Panc1 (cell line): ENCODE results near the gene RHEB. TPM values are rescaled to one million over a fixed set of nuclear protein-coding genes. Genes with fewer than 3 reads are reported as not detected.

Source experiments
- ATAC-seq: fragments of 200-7000 bp; cut with Tn5 transposase; 2 replicates; pipeline ENCODE4 v1.9.1; 2020; ENCODE audit warnings: mild to moderate bottlenecking, moderate library complexity
- BruUV-seq: library from RNA; stranded (reverse); fragments of 400-500 nt; replicated peaks from 2 replicates; lab custom pipeline; 2021; lab: Mats Ljungman, UMichigan
- CTCF ChIA-PET: fragments of 300-600 bp; sonication (Branson Sonifier 250); formaldehyde crosslinking; loops from one replicate; lab custom pipeline; 2022; ENCODE audit warnings: antibody characterized with exemption; lab: Charles Lee
- POLR2A ChIA-PET: fragments of 300-600 bp; sonication (Branson Sonifier 250); formaldehyde crosslinking; loops from one replicate; lab custom pipeline; 2022; ENCODE audit warnings: antibody characterized with exemption; lab: Charles Lee
- DNase-seq: peaks from one replicate; pipeline ENCODE4 v3.0.0-alpha.2; 2010; ENCODE audit warnings: low read depth, low spot score
- H3K27ac ChIP-seq: 2 replicates; pipeline ENCODE4 v1.5.1; 2011; ENCODE audit warnings: mild to moderate bottlenecking, low read length, inconsistent platforms
- H3K27me3 ChIP-seq: fragments of 200-500 bp; sonication (Bioruptor generic); 2 replicates; pipeline ENCODE4 v1.6.0; 2014; ENCODE audit warnings: low read length, inconsistent platforms; ENCODE audit not compliant: control insufficient read depth, insufficient read depth
- H3K36me3 ChIP-seq: fragments of 200-500 bp; sonication (Bioruptor generic); 2 replicates; pipeline ENCODE4 v1.5.1; 2014; ENCODE audit warnings: inconsistent platforms, mild to moderate bottlenecking, low read length, moderate library complexity; ENCODE audit not compliant: control insufficient read depth, insufficient read depth
- H3K4me1 ChIP-seq: 2 replicates; pipeline ENCODE4 v1.5.1; 2011; ENCODE audit warnings: inconsistent platforms, mild to moderate bottlenecking, low read length, moderate library complexity; ENCODE audit not compliant: control insufficient read depth, insufficient read depth
- H3K4me3 ChIP-seq, 2 experiments: 2 replicates each; pipeline ENCODE4 v1.5.1; 2011 to 2012; ENCODE audit warnings: low read depth in 2 of 2, low read length in 2 of 2, mild to moderate bottlenecking in 2 of 2, inconsistent platforms in 1 of 2, moderate library complexity in 1 of 2
- H3K9me3 ChIP-seq: fragments of 200-500 bp; sonication (Bioruptor generic); 2 replicates; pipeline ENCODE4 v1.5.1; 2014; ENCODE audit warnings: low read depth, mild to moderate bottlenecking, inconsistent platforms, low read length, moderate library complexity; ENCODE audit not compliant: control insufficient read depth, insufficient read depth
- CTCF ChIP-seq: fragments of 450-650 bp; IDR thresholded peaks from 2 replicates; pipeline ENCODE4 v1.5.1; 2017; ENCODE audit warnings: mild to moderate bottlenecking
- POLR2AphosphoS5 ChIP-seq: IDR thresholded peaks from 2 replicates; pipeline ENCODE4 v1.6.1; 2012; ENCODE audit warnings: mild to moderate bottlenecking, low read depth, low read length, moderate library complexity
- REST ChIP-seq, 2 experiments: IDR thresholded peaks; 2 replicates each; pipeline ENCODE4 v1.6.1; 2011 to 2012; ENCODE audit warnings: low read depth in 2 of 2, control low read depth in 1 of 2, low read length in 1 of 2, mild to moderate bottlenecking in 1 of 2, moderate library complexity in 1 of 2; ENCODE audit not compliant: insufficient read depth in 1 of 2
- SIN3A ChIP-seq: IDR thresholded peaks from 2 replicates; pipeline ENCODE4 v1.6.1; 2012; ENCODE audit warnings: low read depth, mild to moderate bottlenecking, low read length, moderate library complexity, borderline replicate concordance; ENCODE audit not compliant: insufficient read depth
- TCF7L2 ChIP-seq: IDR thresholded peaks from 2 replicates; pipeline ENCODE4 v1.6.1; 2011; ENCODE audit warnings: mild to moderate bottlenecking, low read depth, low read length, inconsistent platforms
- in situ Hi-C: cut with HindIII; loops from 2 replicates; pipeline ENCODE4 v1.10.0; 2016; ENCODE audit warnings: low sequenced_read_pairs, low pct_unique_long_range_greater_than_20kb
- intact Hi-C: fragments of 100-400 bp; cut with micrococcal nuclease; formaldehyde crosslinking; loops from one replicate; pipeline ENCODE4 v1.10.0; 2022; ENCODE audit not compliant: unreplicated experiment
- total RNA-seq: library from RNA; stranded (reverse); gene quantifications from one replicate; pipeline ENCODE4 v1.2.1, GENCODE V29; 2021; ENCODE audit not compliant: unreplicated experiment

Gene RHEB
- total RNA-seq, 1 experiment from 2014 or later = 259 TPM

- intact Hi-C loops = no loop called here
- peaks cover 9% of the 10 kb centered on the region for H3K4me1 ChIP-seq
- H3K36me3 ChIP-seq = no peaks in the 10 kb centered on the region
- H3K4me3 ChIP-seq = no peak overlapping the region
- DNase-seq (no peak), ATAC-seq (no peak)
- no peaks in the 10 kb centered on the region for H3K9me3 ChIP-seq
- H3K27ac ChIP-seq = peak overlapping the region; percentile 29; the same call in 1 of the 2 replicates
- in situ Hi-C loops = no loop called here
- ChIA-PET POLR2A (no interaction called here), CTCF (interaction anchor here (0.6 kb wide), 1 partner anchor 68 kb away, joined by 3 read pairs; no protein-coding TSS in a partner anchor)
- BruUV-seq = no TSS peak
- TF ChIP-seq CTCF = no peak
- no peak for TF ChIP-seq SIN3A
- no peak for TF ChIP-seq POLR2AphosphoS5
- no peak for TF ChIP-seq TCF7L2
- no peak for TF ChIP-seq REST (IDR thresholded peaks at IDR 0.05; ENCODE audit: insufficient read depth in 1 of 2, low read depth in 2 of 2, low read length in 1 of 2)
- H3K27me3 ChIP-seq = no peaks in the 10 kb centered on the region
Observed at GRCh38 chr7:151436446-151437158, 83.1 kb downstream of the RHEB start.

GRCh38 chr7:151435971-151436370 lies 83.7 kb downstream of the RHEB start:
- CTCF ChIA-PET = no interaction called here
- BruUV-seq = no TSS peak
- in situ Hi-C loops = no loop called here

More at GRCh38 chr7:151435971-151436370, 83.7 kb downstream of the RHEB start:
- H3K36me3 ChIP-seq = no peaks in the 10 kb centered on the region
- ATAC-seq (no peak), DNase-seq (no peak)
- POLR2A ChIA-PET = no interaction called here
- peak overlapping the region; percentile 29; the same call in 1 of the 2 replicates for H3K27ac ChIP-seq
- intact Hi-C loops = no loop called here
- no peaks in the 10 kb centered on the region for H3K27me3 ChIP-seq
- H3K4me3 ChIP-seq = no peak overlapping the region
- H3K4me1 ChIP-seq = peaks cover 9% of the 10 kb centered on the region
- H3K9me3 ChIP-seq = no peaks in the 10 kb centered on the region
- TF ChIP-seq POLR2AphosphoS5 (no peak), REST (IDR thresholded peaks at IDR 0.05; ENCODE audit: insufficient read depth in 1 of 2, low read depth in 2 of 2, low read length in 1 of 2) (no peak), CTCF (no peak), TCF7L2 (no peak), SIN3A (no peak)
